Mucosa of descending colon (tissue), 3 donors: ENCODE data around the gene ZNF804B. TPM values are rescaled to one million over a fixed set of nuclear protein-coding genes. Genes with fewer than 3 reads are reported as not detected.

ENCODE experiments used
- ATAC-seq: fragments of 200-7000 bp; cut with Tn5 transposase; one replicate; pipeline ENCODE4 v1.9.1; 2020; ENCODE audit warnings: mild to moderate bottlenecking, moderate library complexity
- DNase-seq, 3 donors: peaks; one replicate each; pipeline ENCODE4 v3.0.0-alpha.2; 2020
- H3K36me3 ChIP-seq: fragments of 200-600 bp; one replicate; pipeline ENCODE4 v1.8.0; 2021; ENCODE audit warnings: low read depth, mild to moderate bottlenecking
- H3K4me1 ChIP-seq: fragments of 200-600 bp; one replicate; pipeline ENCODE4 v1.8.0; 2021; ENCODE audit warnings: low read depth, mild to moderate bottlenecking
- H3K4me3 ChIP-seq: fragments of 200-600 bp; one replicate; pipeline ENCODE4 v1.8.0; 2021; ENCODE audit warnings: mild to moderate bottlenecking
- H3K9me3 ChIP-seq: fragments of 200-600 bp; one replicate; pipeline ENCODE4 v1.8.0; 2021; ENCODE audit warnings: mild to moderate bottlenecking
- CTCF ChIP-seq: fragments of 200-600 bp; IDR thresholded peaks from one replicate; pipeline ENCODE4 v1.8.0; 2022; ENCODE audit warnings: antibody characterized with exemption, mild to moderate bottlenecking
- intact Hi-C, 2 donors: fragments of 100-400 bp; cut with DNase I in 1 of 2; cut with micrococcal nuclease in 1 of 2; formaldehyde crosslinking; loops; one replicate each; pipeline versions ENCODE4 v1.11.0 to v1.11.1; 2022; cut with DNase I, micrococcal nuclease
- total RNA-seq, 3 donors: library from RNA; stranded (reverse); fragmentation: NEBNext Ultra II Directional in 2 of 3; extraction: Animal tissue kit (Norgen Biotek cat#: 25700) in 2 of 3; gene quantifications; one replicate each; pipeline versions ENCODE4 v1.2.1 to v1.2.4, GENCODE V29; 2021 to 2023
- donor health status: DM: no; HTN: no; CAD: no; lungs with moderate emphysema.
- donor health status: DM: no; HTN: no; CAD: no.
- donor health status: DM: no; HTN: yes; CAD: no.

Gene ZNF804B
- total RNA-seq, 3 donors from 2014 or later, result 0.06 TPM; not detected in 2

- Histone ChIP-seq H3K4me1 (no peaks in the 10 kb centered on the region), H3K9me3 (no peaks in the 10 kb centered on the region), H3K36me3 (no peaks in the 10 kb centered on the region), H3K4me3 (no peak overlapping the region)
- TF ChIP-seq CTCF, result no peak
- intact Hi-C loops, result no loop called here
- ATAC-seq, result no peak
- DNase-seq, result no peak
Measured at GRCh38 chr7:88772776-88773175, 13.3 kb downstream of the ZNF804B start.

DNA sequence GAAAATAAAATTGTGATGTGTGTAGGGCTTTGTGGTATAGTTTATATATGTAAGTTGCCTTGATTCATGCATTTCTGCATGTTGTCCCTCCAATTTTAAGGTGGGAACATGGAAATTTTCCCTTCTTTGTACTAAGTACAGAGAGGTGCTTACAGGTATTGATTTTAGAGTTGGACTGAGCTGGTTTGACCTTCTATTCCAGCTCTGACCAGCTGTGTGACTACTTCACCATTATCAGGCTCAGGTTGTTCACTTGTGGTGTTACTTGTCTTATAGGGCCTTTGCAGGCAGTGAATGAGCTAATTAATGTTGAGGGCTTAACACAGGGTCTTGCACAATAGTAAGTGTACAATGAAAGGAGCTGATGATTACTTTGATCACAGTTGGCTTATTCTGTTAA, 16.3 kb downstream of the ZNF804B start:
- intact Hi-C loops, result no loop called here
- no peak for TF ChIP-seq CTCF
- no peaks in the 10 kb centered on the region for H3K36me3 ChIP-seq
- ATAC-seq, result no peak
- no peaks in the 10 kb centered on the region for H3K9me3 ChIP-seq
- no peak overlapping the region for H3K4me3 ChIP-seq
- DNase-seq, result no peak
- H3K4me1 ChIP-seq, result no peaks in the 10 kb centered on the region

GRCh38 chr7:88787777-88788176, 28.3 kb downstream of the ZNF804B start:
- intact Hi-C loops, result no loop called here
- no peaks in the 10 kb centered on the region for H3K9me3 ChIP-seq
- H3K36me3 ChIP-seq, result no peaks in the 10 kb centered on the region
- TF ChIP-seq CTCF, result no peak
- H3K4me3 ChIP-seq, result no peak overlapping the region
- no peaks in the 10 kb centered on the region for H3K4me1 ChIP-seq
- ATAC-seq (no peak), DNase-seq (no peak)

DNA sequence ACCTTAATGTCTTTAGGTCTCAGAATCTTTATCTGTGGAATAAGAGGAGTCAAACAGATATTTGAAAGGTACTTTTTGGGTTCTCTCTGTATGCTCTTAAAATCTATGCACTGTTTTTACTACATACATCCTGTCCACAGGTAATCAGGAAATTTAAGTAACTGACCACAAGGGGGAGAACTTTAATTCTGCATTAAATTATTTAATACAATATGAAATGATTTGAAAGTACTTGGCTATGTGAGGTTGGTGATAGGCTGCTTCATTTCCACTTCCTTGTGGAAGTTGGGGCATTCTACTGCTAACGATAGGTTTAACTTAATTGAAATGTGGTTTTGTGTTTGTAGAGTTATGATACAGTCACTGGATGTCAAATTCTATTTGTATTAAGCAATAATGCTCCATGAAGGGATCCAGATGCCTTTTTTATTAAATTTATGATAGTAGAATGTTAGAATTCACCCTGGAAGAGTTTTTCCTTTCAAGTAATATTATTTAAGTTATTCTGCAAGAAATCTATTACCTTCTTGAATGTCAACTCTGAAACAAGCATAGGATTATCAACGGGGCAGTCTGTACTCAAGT, 30.1 kb downstream of the ZNF804B start:
- ATAC-seq (no peak), DNase-seq (no peak)
- no peak for TF ChIP-seq CTCF
- intact Hi-C loops, result no loop called here
- Histone ChIP-seq H3K9me3 (no peaks in the 10 kb centered on the region), H3K36me3 (no peaks in the 10 kb centered on the region), H3K4me3 (no peak overlapping the region), H3K4me1 (no peaks in the 10 kb centered on the region)

DNA sequence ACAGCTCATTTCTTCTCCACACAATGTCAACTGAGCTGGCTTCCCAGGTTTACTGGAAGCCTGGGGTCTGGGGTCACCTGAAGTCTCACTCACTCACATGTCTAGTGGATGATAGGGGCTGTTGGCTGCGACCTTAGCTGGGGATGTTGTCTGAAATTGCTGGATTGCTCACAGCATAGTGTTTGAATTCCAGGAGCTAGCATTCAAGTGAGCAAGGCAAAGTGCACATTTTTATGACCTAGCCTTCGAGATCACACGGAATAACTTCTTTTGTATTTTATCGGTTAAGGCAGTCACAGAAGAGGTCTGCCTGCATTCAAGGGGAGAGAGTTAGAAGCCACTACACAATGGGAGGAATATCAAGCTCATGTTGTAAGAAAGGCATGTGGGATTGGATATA, 32.4 kb downstream of the ZNF804B start:
- DNase-seq (no peak), ATAC-seq (no peak)
- Histone ChIP-seq H3K4me3 (no peak overlapping the region), H3K36me3 (no peaks in the 10 kb centered on the region), H3K4me1 (no peaks in the 10 kb centered on the region), H3K9me3 (no peaks in the 10 kb centered on the region)
- intact Hi-C loops, result no loop called here
- TF ChIP-seq CTCF, result no peak

DNA sequence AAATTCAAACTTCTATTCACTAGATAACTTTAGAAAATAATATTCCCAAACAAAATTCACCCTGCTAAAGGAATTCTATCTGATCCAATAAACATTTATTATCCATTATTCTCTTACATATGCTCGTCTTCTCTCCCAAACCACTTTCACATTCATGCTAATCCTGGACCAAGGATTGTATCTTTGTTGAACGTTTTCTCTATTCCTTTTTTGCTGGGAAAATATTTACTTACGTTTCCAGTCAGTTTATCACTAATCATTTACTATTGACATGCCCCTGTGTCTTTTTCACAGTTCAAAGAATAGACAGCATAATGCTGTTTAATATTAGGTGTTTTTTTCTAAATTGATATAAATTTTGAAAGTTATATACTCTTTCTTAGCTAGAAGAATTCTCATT, 32.9 kb downstream of the ZNF804B start:
- intact Hi-C loops, result no loop called here
- no peak for TF ChIP-seq CTCF
- ATAC-seq (no peak), DNase-seq (no peak)
- no peaks in the 10 kb centered on the region for H3K4me1 ChIP-seq
- no peaks in the 10 kb centered on the region for H3K36me3 ChIP-seq
- no peak overlapping the region for H3K4me3 ChIP-seq
- no peaks in the 10 kb centered on the region for H3K9me3 ChIP-seq
